ENCODE results near the gene TAS2R38. TPM values are rescaled to one million over a fixed set of nuclear protein-coding genes. Genes with fewer than 3 reads are reported as not detected.

Gene TAS2R38
- total RNA-seq (2021; ENCODE audit: unreplicated experiment) = not detected
- polyA plus RNA-seq (2012) = not detected in 2 replicates
- not detected for Bru-seq, nascent RNA
- BruChase-seq, experiment 1, labeled RNA remaining after a 6-hour chase = not detected
- not detected for BruChase-seq, experiment 2, labeled RNA remaining after a 2-hour chase
- long read RNA-seq = 0 reads

DNA sequence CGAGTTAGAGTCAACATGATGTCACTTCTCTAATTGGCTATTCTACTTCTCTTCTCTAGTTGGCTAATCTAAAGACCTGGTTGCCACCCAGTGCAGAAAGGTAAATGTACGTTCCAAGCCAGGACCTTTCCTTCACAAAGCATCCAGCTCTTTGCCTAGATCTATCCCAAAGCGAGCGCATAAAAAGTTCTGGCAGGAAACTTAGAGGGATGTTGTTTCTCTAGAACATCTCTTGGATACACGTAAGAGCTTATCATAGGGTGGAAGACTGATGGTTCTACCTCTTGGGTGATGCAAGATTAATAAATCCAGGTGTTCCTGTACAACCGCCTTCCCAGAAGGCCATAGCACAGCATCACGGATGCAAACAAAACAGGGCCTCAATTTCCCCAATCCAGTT is at the start of gene TAS2R38:
TSS of gene TAS2R38 (minus strand) at position 101 of the 400 bp plus-strand sequence. CDS start at position 17, 84 bp downstream.
- no peak within 1 kb of the TSS for H2AFZ ChIP-seq (ENCODE audit: low read depth, low read length, poor library complexity, severe bottlenecking)
- no peak within 1 kb of the TSS for H3K27ac ChIP-seq (ENCODE audit: low read depth, low read length)
- intact Hi-C loops (cut with micrococcal nuclease) = loop anchor here (2.0 kb wide), 1 partner anchor 329 kb away; no protein-coding TSS in a partner anchor
- H3K27me3 ChIP-seq (ENCODE audit: insufficient read depth, low read length) = no peaks in the 10 kb centered on the region
- no peaks in the 10 kb centered on the region for H3K9me2 ChIP-seq (ENCODE audit: insufficient read depth)
- TF ChIP-seq RAD21 (IDR thresholded peaks at IDR 0.05; ENCODE audit: low read depth) (no peak), ZFX (IDR thresholded peaks at IDR 0.05) (no peak), CEBPB (IDR thresholded peaks at IDR 0.05; ENCODE audit: low read depth) (no peak), MAX (IDR thresholded peaks at IDR 0.05) (no peak), TCF7L2 (IDR thresholded peaks at IDR 0.05; ENCODE audit: borderline replicate concordance, extremely low read depth, insufficient read depth, insufficient read length) (no peak), YY1 (IDR thresholded peaks at IDR 0.05; ENCODE audit: extremely low read depth, insufficient replicate concordance, low read depth, low read length) (no peak), ELF1 (IDR thresholded peaks at IDR 0.05; ENCODE audit: borderline replicate concordance, low read depth) (no peak), SRF (IDR thresholded peaks at IDR 0.05; ENCODE audit: low read depth) (no peak), EGR1 (IDR thresholded peaks at IDR 0.05; ENCODE audit: low read depth) (no peak), SIN3A (IDR thresholded peaks at IDR 0.05; ENCODE audit: low read depth) (no peak), FOSL1 (IDR thresholded peaks at IDR 0.05; ENCODE audit: low read depth) (no peak), SP1 (IDR thresholded peaks at IDR 0.05; ENCODE audit: low read depth) (no peak), EZH2 (IDR thresholded peaks at IDR 0.05) (no peak), EZH2phosphoT487 (IDR thresholded peaks at IDR 0.05; ENCODE audit: borderline replicate concordance) (no peak), POLR2A (IDR thresholded peaks at IDR 0.05; ENCODE audit: borderline replicate concordance, extremely low read depth, insufficient read depth, insufficient read length) (no peak), JUND (IDR thresholded peaks at IDR 0.05) (no peak), CBX3 (IDR thresholded peaks at IDR 0.05; ENCODE audit: low read depth) (no peak), ATF3 (IDR thresholded peaks at IDR 0.05) (no peak)
- TF ChIP-seq, protein P1, sequence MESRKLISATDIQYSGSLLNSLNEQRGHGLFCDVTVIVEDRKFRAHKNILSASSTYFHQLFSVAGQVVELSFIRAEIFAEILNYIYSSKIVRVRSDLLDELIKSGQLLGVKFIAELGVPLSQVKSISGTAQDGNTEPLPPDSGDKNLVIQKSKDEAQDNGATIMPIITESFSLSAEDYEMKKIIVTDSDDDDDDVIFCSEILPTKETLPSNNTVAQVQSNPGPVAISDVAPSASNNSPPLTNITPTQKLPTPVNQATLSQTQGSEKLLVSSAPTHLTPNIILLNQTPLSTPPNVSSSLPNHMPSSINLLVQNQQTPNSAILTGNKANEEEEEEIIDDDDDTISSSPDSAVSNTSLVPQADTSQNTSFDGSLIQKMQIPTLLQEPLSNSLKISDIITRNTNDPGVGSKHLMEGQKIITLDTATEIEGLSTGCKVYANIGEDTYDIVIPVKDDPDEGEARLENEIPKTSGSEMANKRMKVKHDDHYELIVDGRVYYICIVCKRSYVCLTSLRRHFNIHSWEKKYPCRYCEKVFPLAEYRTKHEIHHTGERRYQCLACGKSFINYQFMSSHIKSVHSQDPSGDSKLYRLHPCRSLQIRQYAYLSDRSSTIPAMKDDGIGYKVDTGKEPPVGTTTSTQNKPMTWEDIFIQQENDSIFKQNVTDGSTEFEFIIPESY (IDR thresholded peaks at IDR 0.05; ENCODE audit: extremely low read depth, insufficient replicate concordance, low read length) = no peak
- TF ChIP-seq, protein P2, sequence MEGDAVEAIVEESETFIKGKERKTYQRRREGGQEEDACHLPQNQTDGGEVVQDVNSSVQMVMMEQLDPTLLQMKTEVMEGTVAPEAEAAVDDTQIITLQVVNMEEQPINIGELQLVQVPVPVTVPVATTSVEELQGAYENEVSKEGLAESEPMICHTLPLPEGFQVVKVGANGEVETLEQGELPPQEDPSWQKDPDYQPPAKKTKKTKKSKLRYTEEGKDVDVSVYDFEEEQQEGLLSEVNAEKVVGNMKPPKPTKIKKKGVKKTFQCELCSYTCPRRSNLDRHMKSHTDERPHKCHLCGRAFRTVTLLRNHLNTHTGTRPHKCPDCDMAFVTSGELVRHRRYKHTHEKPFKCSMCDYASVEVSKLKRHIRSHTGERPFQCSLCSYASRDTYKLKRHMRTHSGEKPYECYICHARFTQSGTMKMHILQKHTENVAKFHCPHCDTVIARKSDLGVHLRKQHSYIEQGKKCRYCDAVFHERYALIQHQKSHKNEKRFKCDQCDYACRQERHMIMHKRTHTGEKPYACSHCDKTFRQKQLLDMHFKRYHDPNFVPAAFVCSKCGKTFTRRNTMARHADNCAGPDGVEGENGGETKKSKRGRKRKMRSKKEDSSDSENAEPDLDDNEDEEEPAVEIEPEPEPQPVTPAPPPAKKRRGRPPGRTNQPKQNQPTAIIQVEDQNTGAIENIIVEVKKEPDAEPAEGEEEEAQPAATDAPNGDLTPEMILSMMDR (IDR thresholded peaks at IDR 0.05 in 2 of 3, conservative IDR thresholded peaks at IDR 0.05 in 1 of 3; ENCODE audit: borderline replicate concordance in 1 of 3, insufficient read depth in 1 of 3, low read depth in 2 of 3, low read length in 2 of 3) = no peak
- no peaks in the 10 kb centered on the region for H3K79me2 ChIP-seq (ENCODE audit: insufficient read depth, low read length)
- H3K36me3 ChIP-seq (ENCODE audit: control insufficient read depth in 1 of 2, insufficient read depth in 2 of 2, low read length in 2 of 2) = no peaks in the 10 kb centered on the region
- ATAC-seq (no peak), DNase-seq (ENCODE audit: low read depth, low spot score) (no peak)
- peaks cover 0 to 5% of the 10 kb centered on the region in 2 experiments; a peak in 2 of 4 replicates for H3K4me1 ChIP-seq (ENCODE audit: control insufficient read depth in 1 of 2, insufficient read depth in 2 of 2, low read length in 2 of 2)
- H3K9ac ChIP-seq (ENCODE audit: low read length) = no peak within 1 kb of the TSS
- no peak within 1 kb of the TSS for H3K4me3 ChIP-seq (replicated peaks in 1 of 2; ENCODE audit: low read depth in 1 of 2, low read length in 2 of 2)
- RAD21 ChIA-PET (ENCODE audit: low non-redundant PET in 1 of 2, low total read pairs in 2 of 2, uncharacterized antibody in 2 of 2, unreplicated experiment in 2 of 2) = no interaction called here
- H3K9me3 ChIP-seq (ENCODE audit: control insufficient read depth in 1 of 2, insufficient read depth in 1 of 2, low read depth in 1 of 2, low read length in 2 of 2) = no peaks in the 10 kb centered on the region
- no peak within 1 kb of the TSS for H3K4me2 ChIP-seq (ENCODE audit: low read length)
- CTCF ChIA-PET = interaction anchor here (1.8 kb wide), 1 partner anchor 213 kb away, joined by 9 read pairs; no protein-coding TSS in a partner anchor
- BruUV-seq (replicated peaks) = no TSS peak
- POLR2A ChIA-PET = no interaction called here
- no peaks in the 10 kb centered on the region for H4K20me1 ChIP-seq (ENCODE audit: insufficient read depth)

All from HCT116 (cell line).